ENCODE measurements around the gene PHF21A. TPM values are rescaled to one million over a fixed set of nuclear protein-coding genes. Genes with fewer than 3 reads are reported as not detected.
A peak's percentile ranks its signal among the peaks of the same experiment; 100 is the strongest.

Gene PHF21A
- total and polyA plus RNA-seq, 2 of the 13 experiments (the other 11 are each of a cell fraction or from before 2014, with no cell fraction given): 4.1 to 34.6 TPM

DNA sequence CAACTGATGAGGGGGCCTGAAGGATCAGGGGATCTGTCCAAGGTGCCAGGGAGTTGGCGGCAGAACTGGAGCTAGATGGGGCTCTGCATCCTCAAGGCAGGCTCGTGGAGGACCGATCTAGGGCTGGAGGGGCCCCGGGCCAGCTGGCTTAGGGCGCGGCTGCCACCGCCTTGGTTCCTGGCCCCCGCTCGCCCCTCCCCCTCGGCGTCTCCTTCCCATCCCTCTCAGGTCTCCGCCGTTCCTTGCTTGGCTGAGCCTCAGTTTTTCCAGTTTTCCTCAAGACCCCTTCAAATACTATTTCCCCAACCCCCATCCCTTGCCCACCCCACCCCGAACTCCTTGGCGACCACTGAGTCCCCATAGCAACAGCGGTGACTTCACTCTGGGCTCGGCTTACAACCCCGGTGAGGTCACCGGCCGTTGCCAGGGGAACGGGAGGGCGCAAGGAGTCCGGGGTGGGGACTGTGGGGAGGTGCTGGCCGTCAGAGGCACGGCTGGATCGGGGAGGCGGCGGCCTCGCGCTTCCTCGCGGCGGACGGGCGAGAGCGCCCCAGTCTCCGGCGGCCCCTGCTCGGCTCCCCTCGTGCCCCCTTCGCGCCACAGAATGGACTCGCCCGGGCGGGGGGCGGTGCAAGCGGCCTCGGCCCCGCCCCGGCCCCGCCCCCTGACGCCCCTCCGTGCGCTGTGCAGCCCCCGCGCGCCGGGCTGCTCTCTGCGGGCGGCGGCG lies 221.6 kb downstream of the PHF21A start (continued):
- TF ChIP-seq YY1 (IDR thresholded peaks at IDR 0.05; ENCODE audit: insufficient read depth, insufficient replicate concordance, low read depth, low read length) (peak; percentile 1), SIX4 (CRISPR knock-in tag; IDR thresholded peaks at IDR 0.05) (no peak), MAZ (IDR thresholded peaks at IDR 0.05; ENCODE audit: borderline replicate concordance, low read depth, low read length) (no peak), MAZ (CRISPR knock-in tag; IDR thresholded peaks at IDR 0.05; ENCODE audit: low read depth) (0 out of 2 replicates have a peak, but pooled peaks have one; percentile 8), NR1H2 (CRISPR knock-in tag; IDR thresholded peaks at IDR 0.05; ENCODE audit: borderline replicate concordance, low read depth) (no peak), TGIF2 (CRISPR knock-in tag; IDR thresholded peaks at IDR 0.05) (peak; percentile 16; the same call in 1 of the 2 replicates), FOSL2 (CRISPR knock-in tag; IDR thresholded peaks at IDR 0.05) (peak; percentile 38; the same call in 1 of the 2 replicates), GABPB1 (CRISPR knock-in tag; IDR thresholded peaks at IDR 0.05) (peak; percentile 51; the same call in 1 of the 2 replicates), MED13 (CRISPR knock-in tag; IDR thresholded peaks at IDR 0.05) (no peak), ZNF326 (CRISPR knock-in tag; IDR thresholded peaks at IDR 0.05; ENCODE audit: borderline replicate concordance) (no peak), ARNT2 (CRISPR knock-in tag; IDR thresholded peaks at IDR 0.05; ENCODE audit: low read depth) (0 out of 2 replicates have a peak, but pooled peaks have one; percentile 36), ZSCAN9 (CRISPR knock-in tag; IDR thresholded peaks at IDR 0.05; ENCODE audit: borderline replicate concordance) (no peak), ZNF572 (CRISPR knock-in tag; IDR thresholded peaks at IDR 0.05) (no peak), RBAK (CRISPR knock-in tag; IDR thresholded peaks at IDR 0.05) (no peak), ZNF354B (CRISPR knock-in tag; IDR thresholded peaks at IDR 0.05) (no peak), THAP11 (CRISPR knock-in tag; IDR thresholded peaks at IDR 0.05) (no peak), ZNF549 (CRISPR knock-in tag; IDR thresholded peaks at IDR 0.05) (no peak), ZNF605 (CRISPR knock-in tag; IDR thresholded peaks at IDR 0.05) (no peak), SIX1 (CRISPR knock-in tag; IDR thresholded peaks at IDR 0.05; ENCODE audit: borderline replicate concordance) (no peak), ZNF17 (CRISPR knock-in tag; IDR thresholded peaks at IDR 0.05) (no peak), MXI1 (IDR thresholded peaks at IDR 0.05; ENCODE audit: borderline replicate concordance, low read depth, low read length) (peak; percentile 79; the same call in 2 of the 3 replicates), HOXA5 (CRISPR knock-in tag; IDR thresholded peaks at IDR 0.05) (no peak), JUND (CRISPR knock-in tag; IDR thresholded peaks at IDR 0.05) (0 out of 2 replicates have a peak, but pooled peaks have one; percentile 14), ZNF34 (CRISPR knock-in tag; IDR thresholded peaks at IDR 0.05; ENCODE audit: borderline replicate concordance) (no peak), SOX13 (IDR thresholded peaks at IDR 0.05) (no peak), SOX13 (CRISPR knock-in tag; conservative IDR thresholded peaks at IDR 0.05 in 1 of 2, IDR thresholded peaks at IDR 0.05 in 1 of 2) (no peak), ZNF121 (CRISPR knock-in tag; IDR thresholded peaks at IDR 0.05) (no peak), ZNF20 (CRISPR knock-in tag; IDR thresholded peaks at IDR 0.05) (no peak), RFX1 (IDR thresholded peaks at IDR 0.05) (peak; percentile 89)
- TF ChIP-seq, protein P1, sequence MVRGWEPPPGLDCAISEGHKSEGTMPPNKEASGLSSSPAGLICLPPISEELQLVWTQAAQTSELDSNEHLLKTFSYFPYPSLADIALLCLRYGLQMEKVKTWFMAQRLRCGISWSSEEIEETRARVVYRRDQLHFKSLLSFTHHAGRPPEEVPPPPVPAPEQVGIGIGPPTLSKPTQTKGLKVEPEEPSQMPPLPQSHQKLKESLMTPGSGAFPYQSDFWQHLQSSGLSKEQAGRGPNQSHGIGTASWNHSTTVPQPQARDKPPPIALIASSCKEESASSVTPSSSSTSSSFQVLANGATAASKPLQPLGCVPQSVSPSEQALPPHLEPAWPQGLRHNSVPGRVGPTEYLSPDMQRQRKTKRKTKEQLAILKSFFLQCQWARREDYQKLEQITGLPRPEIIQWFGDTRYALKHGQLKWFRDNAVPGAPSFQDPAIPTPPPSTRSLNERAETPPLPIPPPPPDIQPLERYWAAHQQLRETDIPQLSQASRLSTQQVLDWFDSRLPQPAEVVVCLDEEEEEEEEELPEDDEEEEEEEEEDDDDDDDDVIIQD (CRISPR knock-in tag; IDR thresholded peaks at IDR 0.05; ENCODE audit: low read depth): no peak
- TF ChIP-seq, protein P2, sequence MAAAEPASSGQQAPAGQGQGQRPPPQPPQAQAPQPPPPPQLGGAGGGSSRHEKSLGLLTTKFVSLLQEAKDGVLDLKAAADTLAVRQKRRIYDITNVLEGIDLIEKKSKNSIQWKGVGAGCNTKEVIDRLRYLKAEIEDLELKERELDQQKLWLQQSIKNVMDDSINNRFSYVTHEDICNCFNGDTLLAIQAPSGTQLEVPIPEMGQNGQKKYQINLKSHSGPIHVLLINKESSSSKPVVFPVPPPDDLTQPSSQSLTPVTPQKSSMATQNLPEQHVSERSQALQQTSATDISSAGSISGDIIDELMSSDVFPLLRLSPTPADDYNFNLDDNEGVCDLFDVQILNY (CRISPR knock-in tag; conservative IDR thresholded peaks at IDR 0.05): no peak
